RWPE1 (cell line): ENCODE results near the gene ASB3.
A peak's percentile ranks its signal among the peaks of the same experiment; 100 is the strongest.
"Not testable (repeated sequence)": the region's sequence is repeated elsewhere in the genome, so short reads cannot be mapped to it uniquely, and the experiment has no call there.

Experiments
- CTCF ChIA-PET: fragments of 350-600 bp; sonication (Branson Sonifier 250); formaldehyde crosslinking; extraction: SDS; loops from one replicate; lab custom pipeline; 2021; lab: Yijun Ruan, JAX
- POLR2A ChIA-PET: fragments of 400-600 bp; formaldehyde crosslinking; extraction: SDS; loops from one replicate; lab custom pipeline; 2020; ENCODE audit warnings: antibody characterized with exemption; ENCODE audit not compliant: low non-redundant PET; lab: Yijun Ruan, JAX
- DNase-seq: peaks from one replicate; pipeline ENCODE4 v3.0.0; 2012; ENCODE audit warnings: low spot score
- H3K27ac ChIP-seq: fragments of 450-650 bp; 2 replicates; pipeline ENCODE4 v1.5.1; 2017
- CTCF ChIP-seq: fragments of 450-650 bp; conservative IDR thresholded peaks from 2 replicates; pipeline ENCODE4 v1.5.1; 2017; ENCODE audit warnings: low read depth, mild to moderate bottlenecking

The ASB3 gene

GRCh38 chr2:53727921-53728320 is 58.8 kb downstream of the ASB3 start:
- POLR2A ChIA-PET = no interaction called here
- DNase-seq = no peak
- H3K27ac ChIP-seq = no peak overlapping the region
- CTCF ChIA-PET = no interaction called here
- TF ChIP-seq CTCF = no peak

GRCh38 chr2:53725662-53726061 is 61.1 kb downstream of the ASB3 start:
- H3K27ac ChIP-seq = no peak overlapping the region
- no peak for DNase-seq
- ChIA-PET CTCF (no interaction called here), POLR2A (interaction anchor here (0.6 to 0.7 kb wide), 2 partner anchors 51 to 979 kb away, joined by 3 to 4 read pairs; no protein-coding TSS in a partner anchor)
- no peak for TF ChIP-seq CTCF

- ChIA-PET POLR2A (no interaction called here), CTCF (no interaction called here)
- H3K27ac ChIP-seq = no peak overlapping the region
- no peak for TF ChIP-seq CTCF
- no peak for DNase-seq
These were observed 62.2 kb downstream of the ASB3 start for GRCh38 chr2:53724536-53724935.

GRCh38 chr2:53720944-53721343 is 65.8 kb downstream of the ASB3 start:
- POLR2A ChIA-PET, H3K27ac ChIP-seq, DNase-seq, CTCF ChIA-PET: not testable (repeated sequence)

GRCh38 chr2:53715568-53715967 is 71.2 kb downstream of the ASB3 start:
- DNase-seq = peak; percentile 5
- no peak overlapping the region for H3K27ac ChIP-seq
- ChIA-PET POLR2A (no interaction called here), CTCF (interaction anchor here (0.9 kb wide), 1 partner anchor 9 kb away, joined by 3 read pairs; no protein-coding TSS in a partner anchor)
- TF ChIP-seq CTCF = peak; percentile 68

GRCh38 chr2:53711271-53711780 is 75.4 kb downstream of the ASB3 start:
- DNase-seq = no peak
- no peak overlapping the region for H3K27ac ChIP-seq
- CTCF ChIA-PET = interaction anchor here (0.7 kb wide), 1 partner anchor 9 kb away, joined by 5 read pairs; no protein-coding TSS in a partner anchor
- POLR2A ChIA-PET = no interaction called here
- TF ChIP-seq CTCF = no peak

- ChIA-PET POLR2A (no interaction called here), CTCF (no interaction called here)
- TF ChIP-seq CTCF = no peak
- DNase-seq = no peak
- no peak overlapping the region for H3K27ac ChIP-seq
These were observed 77.8 kb downstream of the ASB3 start for GRCh38 chr2:53708988-53709387.
